HCT116 (cell line): ENCODE results near the gene COBLL1. TPM values are rescaled to one million over a fixed set of nuclear protein-coding genes. Genes with fewer than 3 reads are reported as not detected.

ENCODE experiments used
- ATAC-seq: fragments of 200-7000 bp; cut with Tn5 transposase; 2 replicates; pipeline ENCODE4 v1.9.1; 2020; ENCODE audit warnings: mild to moderate bottlenecking, moderate library complexity
- BruUV-seq: library from RNA; stranded (reverse); fragments of 400-500 nt; replicated peaks from 2 replicates; lab custom pipeline; 2021; lab: Mats Ljungman, UMichigan
- CTCF ChIA-PET: fragments of 300-600 bp; sonication (Branson Sonifier 250); formaldehyde crosslinking; loops from one replicate; lab custom pipeline; 2021; ENCODE audit warnings: antibody characterized with exemption; lab: Charles Lee
- POLR2A ChIA-PET: fragments of 300-600, 350-600 bp; sonication (Branson Sonifier 250); formaldehyde crosslinking; loops from one replicate; lab custom pipeline; 2021; ENCODE audit warnings: antibody characterized with exemption; lab: Charles Lee
- RAD21 ChIA-PET, 2 experiments: fragments of 300-600 bp; sonication (Branson Sonifier 250); formaldehyde crosslinking; loops; one replicate each; lab custom pipeline; 2023; ENCODE audit warnings: low total read pairs in 2 of 2; ENCODE audit not compliant: uncharacterized antibody in 2 of 2, unreplicated experiment in 2 of 2, low non-redundant PET in 1 of 2; lab: Charles Lee
- DNase-seq: peaks from one replicate; pipeline ENCODE4 v3.0.0-alpha.2; 2010; ENCODE audit warnings: low read depth, low spot score
- H2AFZ ChIP-seq: fragments of 200-600 bp; shearing (Covaris generic), sonication (generic); 2 replicates; pipeline ENCODE4 v1.6.1; 2017; ENCODE audit warnings: low read depth, mixed run types, mixed read lengths, antibody characterized with exemption, low read length; ENCODE audit not compliant: poor library complexity, severe bottlenecking
- H3K27ac ChIP-seq: 2 replicates; pipeline ENCODE4 v1.5.1; 2012; ENCODE audit warnings: low read depth, low read length
- H3K27me3 ChIP-seq: fragments of 200-600 bp; sonication (generic); 2 replicates; pipeline ENCODE4 v1.6.1; 2016; ENCODE audit warnings: mixed run types, low read length, mixed read lengths; ENCODE audit not compliant: insufficient read depth
- H3K36me3 ChIP-seq, 2 experiments: fragments of 200-500 bp in 1 of 2; fragments of 200-600 bp in 1 of 2; sonication (Bioruptor generic) in 1 of 2; sonication (generic) in 1 of 2; 2 replicates each; pipeline versions ENCODE4 v1.5.1 to v1.6.1; 2014 to 2016; ENCODE audit warnings: low read length in 2 of 2, inconsistent platforms in 1 of 2, mixed read lengths in 1 of 2, mixed run types in 1 of 2; ENCODE audit not compliant: insufficient read depth in 2 of 2, control insufficient read depth in 1 of 2
- H3K4me1 ChIP-seq, 2 experiments: fragments of 200-600 bp in 1 of 2; sonication (generic) in 1 of 2; 2 replicates each; pipeline versions ENCODE4 v1.5.1 to v1.6.1; 2012 to 2017; ENCODE audit warnings: low read length in 2 of 2, inconsistent platforms in 1 of 2, mild to moderate bottlenecking in 1 of 2, mixed read lengths in 1 of 2, mixed run types in 1 of 2, moderate library complexity in 1 of 2; ENCODE audit not compliant: insufficient read depth in 2 of 2, control insufficient read depth in 1 of 2
- H3K4me2 ChIP-seq: fragments of 200-600 bp; sonication (generic); 2 replicates; pipeline ENCODE4 v1.6.1; 2017; ENCODE audit warnings: mixed run types, low read length, mixed read lengths
- H3K4me3 ChIP-seq, 2 experiments: fragments of 200-600 bp in 1 of 2; sonication (generic) in 1 of 2; replicated peaks in 1 of 2; 2 replicates each; pipeline ENCODE4 v1.5.1; 2011 to 2016; ENCODE audit warnings: low read length in 2 of 2, control low read depth in 1 of 2, low read depth in 1 of 2, mild to moderate bottlenecking in 1 of 2, mixed read lengths in 1 of 2, mixed run types in 1 of 2
- H3K79me2 ChIP-seq: fragments of 200-600 bp; sonication (generic); 2 replicates; pipeline ENCODE4 v1.6.1; 2017; ENCODE audit warnings: mild to moderate bottlenecking, mixed run types, low read length, moderate library complexity, mixed read lengths; ENCODE audit not compliant: insufficient read depth
- H3K9ac ChIP-seq: fragments of 200-600 bp; sonication (generic); 2 replicates; pipeline ENCODE4 v1.6.1; 2016; ENCODE audit warnings: low read length, mixed read lengths
- H3K9me2 ChIP-seq: fragments of 200-600 bp; sonication (generic), shearing (Covaris generic); 2 replicates; pipeline ENCODE4 v1.6.1; 2017; ENCODE audit warnings: mixed run types, mild to moderate bottlenecking, moderate library complexity; ENCODE audit not compliant: insufficient read depth
- H3K9me3 ChIP-seq, 2 experiments: fragments of 200-500 bp in 1 of 2; fragments of 200-600 bp in 1 of 2; sonication (Bioruptor generic) in 1 of 2; sonication (generic) in 1 of 2; 2 replicates each; pipeline ENCODE4 v1.6.1; 2014 to 2017; ENCODE audit warnings: low read length in 2 of 2, mixed read lengths in 2 of 2, inconsistent platforms in 1 of 2, low read depth in 1 of 2, mild to moderate bottlenecking in 1 of 2, mixed run types in 1 of 2, moderate library complexity in 1 of 2; ENCODE audit not compliant: control insufficient read depth in 1 of 2, insufficient read depth in 1 of 2
- H4K20me1 ChIP-seq: fragments of 200-600 bp; sonication (generic), shearing (Covaris generic); 2 replicates; pipeline ENCODE4 v1.6.1; 2017; ENCODE audit warnings: mixed run types, mild to moderate bottlenecking, moderate library complexity; ENCODE audit not compliant: insufficient read depth
- CEBPB ChIP-seq: IDR thresholded peaks from 2 replicates; pipeline ENCODE4 v1.6.1; 2012; ENCODE audit warnings: low read depth
- ELF1 ChIP-seq: IDR thresholded peaks from 2 replicates; pipeline ENCODE4 v1.6.1; 2012; ENCODE audit warnings: low read depth, borderline replicate concordance
- EZH2phosphoT487 ChIP-seq: fragments of 200-600 bp; IDR thresholded peaks from 2 replicates; pipeline ENCODE4 v1.6.1; 2018; ENCODE audit warnings: antibody characterized with exemption, borderline replicate concordance
- POLR2AphosphoS5 ChIP-seq: IDR thresholded peaks from 2 replicates; pipeline ENCODE4 v1.6.1; 2011; ENCODE audit warnings: mild to moderate bottlenecking, low read depth, low read length, moderate library complexity
- ZBTB33 ChIP-seq: IDR thresholded peaks from 2 replicates; pipeline ENCODE4 v1.6.1; 2011; ENCODE audit warnings: mild to moderate bottlenecking, low read length, moderate library complexity; ENCODE audit not compliant: insufficient replicate concordance; ENCODE audit errors: extremely low read depth
- ZNF274 ChIP-seq: fragments of 200-500 bp; sonication (Bioruptor generic); IDR thresholded peaks from 2 replicates; pipeline ENCODE4 v1.6.1; 2014; ENCODE audit warnings: mild to moderate bottlenecking, low read depth, low read length, inconsistent platforms
- intact Hi-C: fragments of 100-400 bp; cut with micrococcal nuclease; formaldehyde crosslinking; loops from 2 replicates; pipeline ENCODE4 v1.10.0; 2022
- total RNA-seq: library from RNA; stranded (reverse); gene quantifications from one replicate; pipeline ENCODE4 v1.2.1, GENCODE V29; 2021; ENCODE audit not compliant: unreplicated experiment
- TF ChIP-seq, protein P1 (sequence below): IDR thresholded peaks from 2 replicates; pipeline ENCODE4 v1.6.1; 2012
- TF ChIP-seq, protein P2 (sequence below): IDR thresholded peaks from 2 replicates; pipeline ENCODE4 v1.6.1; 2012

Gene COBLL1
- total RNA-seq, 1 experiment from 2014 or later, result 3.6 TPM

- BruUV-seq, result no TSS peak
- intact Hi-C loops, result no loop called here
- no peaks in the 10 kb centered on the region for H3K79me2 ChIP-seq
- no peak overlapping the region for H2AFZ ChIP-seq
- H3K9ac ChIP-seq, result no peak overlapping the region
- H3K27me3 ChIP-seq, result no peaks in the 10 kb centered on the region
- RAD21 ChIA-PET, result no interaction called here
- CTCF ChIA-PET, result interaction anchor here (0.8 kb wide), 1 partner anchor 16 kb away, joined by 3 read pairs; no protein-coding TSS in a partner anchor
- no peak overlapping the region for H3K4me3 ChIP-seq
- H3K9me3 ChIP-seq, result no peaks in the 10 kb centered on the region
- no peak overlapping the region for H3K4me2 ChIP-seq
- no peak overlapping the region for H3K27ac ChIP-seq
- POLR2A ChIA-PET, result no interaction called here
- no peak for DNase-seq
- ATAC-seq, result no peak
- TF ChIP-seq CEBPB (no peak), ELF1 (no peak), EZH2phosphoT487 (no peak), ZBTB33 (no peak), POLR2AphosphoS5 (no peak), ZNF274 (no peak)
- TF ChIP-seq, protein P1, sequence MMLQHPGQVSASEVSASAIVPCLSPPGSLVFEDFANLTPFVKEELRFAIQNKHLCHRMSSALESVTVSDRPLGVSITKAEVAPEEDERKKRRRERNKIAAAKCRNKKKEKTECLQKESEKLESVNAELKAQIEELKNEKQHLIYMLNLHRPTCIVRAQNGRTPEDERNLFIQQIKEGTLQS, result no peak
- TF ChIP-seq, protein P2, sequence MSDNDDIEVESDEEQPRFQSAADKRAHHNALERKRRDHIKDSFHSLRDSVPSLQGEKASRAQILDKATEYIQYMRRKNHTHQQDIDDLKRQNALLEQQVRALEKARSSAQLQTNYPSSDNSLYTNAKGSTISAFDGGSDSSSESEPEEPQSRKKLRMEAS, result no peak
- H3K36me3 ChIP-seq, result no peaks in the 10 kb centered on the region
- H3K9me2 ChIP-seq, result no peaks in the 10 kb centered on the region
- H4K20me1 ChIP-seq, result no peaks in the 10 kb centered on the region
- peaks cover 0 to 3% of the 10 kb centered on the region in 2 experiments; a peak in 1 of 4 replicates for H3K4me1 ChIP-seq
These were observed 44.0 kb downstream of the COBLL1 start for GRCh38 chr2:164797627-164798026.
